Measurements from ENCODE around the gene PLA2G6. TPM values are rescaled to one million over a fixed set of nuclear protein-coding genes. Genes with fewer than 3 reads are reported as not detected.

The PLA2G6 gene
- total and polyA plus RNA-seq, 2 of the 8 experiments (the other 6 are each of a cell fraction or from before 2014, with no cell fraction given), result 13.2 to 21.0 TPM

- Histone ChIP-seq H3K4ac (replicated peaks; ENCODE audit: insufficient read length, low read depth, low read length) (no peak overlapping the region), H2BK20ac (ENCODE audit: low read length) (peak overlapping the region; percentile 21; the same call in 1 of the 2 replicates), H3K4me1 (replicated peaks in 1 of 4; ENCODE audit: control insufficient read depth in 3 of 4, insufficient read depth in 4 of 4, low read length in 3 of 4) (peaks cover 0 to 9% (median 7%) of the 10 kb centered on the region in 4 experiments; a peak in 3 of 7 replicates), H3K27ac (ENCODE audit: low read depth, low read length) (no peak overlapping the region), H3K9me3 (ENCODE audit: insufficient read depth in 2 of 2, low read depth in 1 of 2, low read length in 1 of 2) (no peaks in the 10 kb centered on the region), H3K23me2 (ENCODE audit: low read depth, low read length) (no peaks in the 10 kb centered on the region), H3K9ac (replicated peaks in 1 of 4; ENCODE audit: extremely low read depth in 1 of 4, low read depth in 3 of 4, low read length in 3 of 4) (no peak overlapping the region), H3K18ac (ENCODE audit: extremely low read depth, low read length) (no peak overlapping the region; the same call in 1 of the 2 replicates), H2AK5ac (ENCODE audit: low read depth, low read length) (no peak overlapping the region), H4K91ac (replicated peaks; ENCODE audit: insufficient read length, low read length) (no peak overlapping the region), H3K4me3 (ENCODE audit: extremely low read depth in 1 of 4, insufficient read depth in 2 of 4, low read depth in 3 of 4, low read length in 4 of 4) (no peak overlapping the region), H2AFZ (ENCODE audit: low read length) (no peak overlapping the region), H3K4me2 (ENCODE audit: insufficient read depth in 1 of 2, low read depth in 2 of 2, low read length in 2 of 2) (no peak overlapping the region), H3K23ac (ENCODE audit: insufficient read length) (no peak overlapping the region), H4K20me1 (replicated peaks in 1 of 2; ENCODE audit: control insufficient read depth in 1 of 2, insufficient read depth in 2 of 2, low read length in 2 of 2) (no peaks in the 10 kb centered on the region), H2BK120ac (replicated peaks; ENCODE audit: low read depth, low read length) (no peak overlapping the region), H3K56ac (replicated peaks; ENCODE audit: insufficient read length, low read depth, low read length) (no peak overlapping the region), H3K36me3 (ENCODE audit: control insufficient read depth in 2 of 4, insufficient read depth in 4 of 4, low read length in 3 of 4) (no peaks in the 10 kb centered on the region), H2BK12ac (ENCODE audit: low read depth, low read length) (peak overlapping the region; percentile 75; the same call in 1 of the 2 replicates), H3K79me2 (ENCODE audit: control insufficient read depth in 1 of 2, insufficient read depth in 2 of 2, low read length in 2 of 2) (no peaks in the 10 kb centered on the region), H3K14ac (ENCODE audit: insufficient read length) (no peak overlapping the region), H3K27me3 (replicated peaks in 1 of 4; ENCODE audit: control insufficient read depth in 3 of 4, extremely low read depth in 1 of 4, insufficient read depth in 3 of 4, low read length in 3 of 4) (no peaks in the 10 kb centered on the region; a peak in 2 of 7 replicates), H3K79me1 (ENCODE audit: low read depth, low read length) (no peaks in the 10 kb centered on the region), H2BK15ac (ENCODE audit: low read length) (no peak overlapping the region; the same call in none of the 2 replicates), H4K8ac (ENCODE audit: extremely low read depth, insufficient read depth, low read length) (peak overlapping the region; percentile 78; the same call in 1 of the 2 replicates), H4K5ac (ENCODE audit: insufficient read length, low read depth, low read length) (no peak overlapping the region), H2BK5ac (ENCODE audit: low read depth, low read length) (0 out of 2 replicates have a peak overlapping the region, but pooled peaks have one; percentile 60)
- ChIA-PET POLR2A (ENCODE audit: partially characterized antibody) (interaction anchor here (1.0 to 1.3 kb wide), 4 partner anchors 9 to 80 kb away, joined by 3 to 4 read pairs (median 4); no protein-coding TSS in a partner anchor), CTCF (ENCODE audit: partially characterized antibody) (interaction anchor here (0.7 to 10.2 kb wide), 47 partner anchors 8 to 333 kb away, joined by 3 to 194 read pairs (median 4); partner anchors contain the start of genes C22orf23 and POLR2F)
- WGBS, 2 experiments (ENCODE audit: extremely low coverage in 1 of 2, insufficient coverage in 1 of 2, insufficient read length in 1 of 2, insufficient replicate concordance in 2 of 2, low coverage in 1 of 2, low lambda C conversion rate in 2 of 2, missing lambda C conversion rate in 1 of 2), result 54% methylated on average over 31 of the region's 32 CpGs; no CpG with 5 or more reads in 1 of the 2 experiments
- FAIRE-seq (no peak), DNase-seq (ENCODE audit: low read depth in 1 of 2, low spot score in 2 of 2) (peak in 1 of 2 experiments; percentile 99)
- peak; percentile 93 to 98 (median 98) for TF ChIP-seq CTCF (IDR thresholded peaks at IDR 0.05; ENCODE audit: control extremely low read depth in 1 of 3, insufficient read depth in 1 of 3, low read depth in 1 of 3, low read length in 3 of 3)
- no peak for TF ChIP-seq E2F6 (IDR thresholded peaks at IDR 0.05)
- no peak for TF ChIP-seq BCL11A (IDR thresholded peaks at IDR 0.05; ENCODE audit: low read depth in 2 of 2, low read length in 2 of 2)
- TF ChIP-seq POLR2A (IDR thresholded peaks at IDR 0.05; ENCODE audit: control extremely low read depth in 1 of 2, low read depth in 2 of 2, low read length in 2 of 2), result no peak
- peak; percentile 75; the same call in 1 of the 2 replicates for TF ChIP-seq GABPA (IDR thresholded peaks at IDR 0.05; ENCODE audit: borderline replicate concordance, insufficient read depth, low read length)
- TF ChIP-seq SP4 (IDR thresholded peaks at IDR 0.05; ENCODE audit: low read length), result no peak
- TF ChIP-seq KDM4A (IDR thresholded peaks at IDR 0.05; ENCODE audit: low read depth, low read length, severe bottlenecking), result no peak
Observed at GRCh38 chr22:38114484-38115398, 66.9 kb downstream of the PLA2G6 start.
